ENCODE results near the gene ELK1.

Gene ELK1

DNA sequence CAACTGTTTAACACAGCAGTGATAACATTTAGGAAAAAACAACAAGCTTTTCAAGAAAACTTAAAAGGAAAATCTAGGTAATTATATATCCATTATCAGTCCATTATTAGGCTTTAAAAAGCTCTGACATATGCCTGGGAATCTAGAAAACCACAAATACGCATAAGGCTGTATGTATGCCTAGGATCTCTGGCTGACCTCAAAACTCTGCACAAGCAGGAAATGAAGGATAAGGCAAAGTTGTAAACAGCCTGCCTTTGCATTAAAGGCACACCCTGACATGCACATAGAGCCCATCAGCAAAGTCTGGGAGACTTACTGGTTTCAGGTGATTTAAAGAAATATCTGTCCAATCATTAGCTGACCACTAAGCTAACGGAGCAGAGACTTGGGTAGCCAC is 54.1 kb downstream of the ELK1 start:
- Histone ChIP-seq H3K4me1 (ENCODE audit: control insufficient read depth, low read length) (no peaks in the 10 kb centered on the region), H3K9me3 (ENCODE audit: control insufficient read depth, insufficient read depth, low read length) (no peaks in the 10 kb centered on the region), H3K27me3 (ENCODE audit: control insufficient read depth, low read length) (no peaks in the 10 kb centered on the region), H3K4me2 (ENCODE audit: low read length) (no peak overlapping the region), H3K27ac (ENCODE audit: low read depth, low read length) (no peak overlapping the region), H3K36me3 (ENCODE audit: control insufficient read depth, low read length) (no peaks in the 10 kb centered on the region), H3K4me3 (ENCODE audit: low read length) (no peak overlapping the region), H3K79me2 (ENCODE audit: control insufficient read depth, low read length) (no peaks in the 10 kb centered on the region), H4K20me1 (ENCODE audit: control insufficient read depth, insufficient read depth, low read depth, low read length) (no peaks in the 10 kb centered on the region), H3K9me2 (replicated peaks; ENCODE audit: control insufficient read depth, low read length) (no peaks in the 10 kb centered on the region), H3F3A (ENCODE audit: control insufficient read depth, insufficient read depth) (no peaks in the 10 kb centered on the region)
- TF ChIP-seq, protein P1, sequence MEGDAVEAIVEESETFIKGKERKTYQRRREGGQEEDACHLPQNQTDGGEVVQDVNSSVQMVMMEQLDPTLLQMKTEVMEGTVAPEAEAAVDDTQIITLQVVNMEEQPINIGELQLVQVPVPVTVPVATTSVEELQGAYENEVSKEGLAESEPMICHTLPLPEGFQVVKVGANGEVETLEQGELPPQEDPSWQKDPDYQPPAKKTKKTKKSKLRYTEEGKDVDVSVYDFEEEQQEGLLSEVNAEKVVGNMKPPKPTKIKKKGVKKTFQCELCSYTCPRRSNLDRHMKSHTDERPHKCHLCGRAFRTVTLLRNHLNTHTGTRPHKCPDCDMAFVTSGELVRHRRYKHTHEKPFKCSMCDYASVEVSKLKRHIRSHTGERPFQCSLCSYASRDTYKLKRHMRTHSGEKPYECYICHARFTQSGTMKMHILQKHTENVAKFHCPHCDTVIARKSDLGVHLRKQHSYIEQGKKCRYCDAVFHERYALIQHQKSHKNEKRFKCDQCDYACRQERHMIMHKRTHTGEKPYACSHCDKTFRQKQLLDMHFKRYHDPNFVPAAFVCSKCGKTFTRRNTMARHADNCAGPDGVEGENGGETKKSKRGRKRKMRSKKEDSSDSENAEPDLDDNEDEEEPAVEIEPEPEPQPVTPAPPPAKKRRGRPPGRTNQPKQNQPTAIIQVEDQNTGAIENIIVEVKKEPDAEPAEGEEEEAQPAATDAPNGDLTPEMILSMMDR (IDR thresholded peaks at IDR 0.05; ENCODE audit: low read depth, low read length, poor library complexity, severe bottlenecking), result no peak
- TF ChIP-seq EZH2phosphoT487 (IDR thresholded peaks at IDR 0.05; ENCODE audit: borderline replicate concordance, low read length), result no peak

- no peak overlapping the region for H3K27ac ChIP-seq (ENCODE audit: low read depth, low read length)
- TF ChIP-seq, protein P1 (IDR thresholded peaks at IDR 0.05; ENCODE audit: low read depth, low read length, poor library complexity, severe bottlenecking), result no peak
- H3K79me2 ChIP-seq (ENCODE audit: control insufficient read depth, low read length), result no peaks in the 10 kb centered on the region
- no peaks in the 10 kb centered on the region for H3K9me2 ChIP-seq (replicated peaks; ENCODE audit: control insufficient read depth, low read length)
- H3K4me3 ChIP-seq (ENCODE audit: low read length), result no peak overlapping the region
- H3K36me3 ChIP-seq (ENCODE audit: control insufficient read depth, low read length), result no peaks in the 10 kb centered on the region
- H4K20me1 ChIP-seq (ENCODE audit: control insufficient read depth, insufficient read depth, low read depth, low read length), result no peaks in the 10 kb centered on the region
- H3K4me2 ChIP-seq (ENCODE audit: low read length), result no peak overlapping the region
- H3K4me1 ChIP-seq (ENCODE audit: control insufficient read depth, low read length), result no peaks in the 10 kb centered on the region
- H3F3A ChIP-seq (ENCODE audit: control insufficient read depth, insufficient read depth), result no peaks in the 10 kb centered on the region
- no peaks in the 10 kb centered on the region for H3K9me3 ChIP-seq (ENCODE audit: control insufficient read depth, insufficient read depth, low read length)
- no peaks in the 10 kb centered on the region for H3K27me3 ChIP-seq (ENCODE audit: control insufficient read depth, low read length)
These were observed 54.6 kb downstream of the ELK1 start for GRCh38 chrX:47595716-47596251.

DNA sequence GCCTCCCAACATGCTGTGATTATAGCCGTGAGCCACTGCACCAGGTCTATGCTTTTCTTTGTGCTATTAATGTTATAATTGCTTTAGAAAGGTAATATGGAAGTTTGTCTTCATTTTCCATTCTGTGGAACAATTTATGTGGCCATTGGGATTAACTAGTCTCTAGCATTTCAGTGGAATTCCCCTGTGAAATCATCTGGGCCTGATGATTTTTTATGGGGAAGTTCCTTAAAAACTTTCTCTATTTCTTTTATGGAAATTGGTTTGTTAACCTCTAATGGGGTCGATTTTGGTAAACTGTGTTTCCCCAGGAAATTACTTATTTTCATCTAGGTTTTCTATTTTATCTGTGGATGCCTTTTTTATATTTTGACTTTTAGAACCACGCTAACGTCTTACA is 56.8 kb downstream of the ELK1 start:
- Histone ChIP-seq H3K27ac (ENCODE audit: low read depth, low read length) (no peak overlapping the region), H3K9me3 (ENCODE audit: control insufficient read depth, insufficient read depth, low read length) (no peaks in the 10 kb centered on the region), H3F3A (ENCODE audit: control insufficient read depth, insufficient read depth) (no peaks in the 10 kb centered on the region), H3K9me2 (replicated peaks; ENCODE audit: control insufficient read depth, low read length) (no peaks in the 10 kb centered on the region), H4K20me1 (ENCODE audit: control insufficient read depth, insufficient read depth, low read depth, low read length) (no peaks in the 10 kb centered on the region), H3K36me3 (ENCODE audit: control insufficient read depth, low read length) (no peaks in the 10 kb centered on the region), H3K4me2 (ENCODE audit: low read length) (no peak overlapping the region), H3K4me1 (ENCODE audit: control insufficient read depth, low read length) (no peaks in the 10 kb centered on the region), H3K79me2 (ENCODE audit: control insufficient read depth, low read length) (no peaks in the 10 kb centered on the region), H3K27me3 (ENCODE audit: control insufficient read depth, low read length) (no peaks in the 10 kb centered on the region), H3K4me3 (ENCODE audit: low read length) (no peak overlapping the region)
- TF ChIP-seq, protein P1 (IDR thresholded peaks at IDR 0.05; ENCODE audit: low read depth, low read length, poor library complexity, severe bottlenecking), result no peak
- no peak for TF ChIP-seq EZH2phosphoT487 (IDR thresholded peaks at IDR 0.05; ENCODE audit: borderline replicate concordance, low read length)
